Caco-2 (cell line): ENCODE measurements around the gene NKTR. TPM values are rescaled to one million over a fixed set of nuclear protein-coding genes. Genes with fewer than 3 reads are reported as not detected.

Experiments used
- BruUV-seq: library from RNA; stranded (reverse); fragments of 400-500 nt; replicated peaks from 2 replicates; lab custom pipeline; 2021; lab: Mats Ljungman, UMichigan
- CTCF ChIA-PET: fragments of 300-600 bp; sonication (Branson Sonifier 250); formaldehyde crosslinking; loops from one replicate; lab custom pipeline; 2022; ENCODE audit warnings: antibody characterized with exemption; lab: Charles Lee
- POLR2A ChIA-PET: fragments of 300-600 bp; sonication (Branson Sonifier 250); formaldehyde crosslinking; loops from one replicate; lab custom pipeline; 2022; ENCODE audit warnings: antibody characterized with exemption; lab: Charles Lee
- DNase-seq, 2 experiments: peaks; one replicate each; pipeline versions ENCODE4 v3.0.0 to v3.0.0-alpha.2; 2020 to 2022
- H3K27me3 ChIP-seq: replicated peaks from 2 replicates; pipeline ENCODE4 v1.6.0; 2011; ENCODE audit warnings: low read length; ENCODE audit not compliant: control insufficient read depth, insufficient read depth
- H3K36me3 ChIP-seq: 2 replicates; pipeline ENCODE4 v1.5.1; 2011; ENCODE audit warnings: low read length; ENCODE audit not compliant: control insufficient read depth, insufficient read depth
- H3K4me1 ChIP-seq: fragments of 250-450 bp; sonication (Bioruptor Pico); 2 replicates; pipeline ENCODE4 v1.5.1; 2020; ENCODE audit warnings: mild to moderate bottlenecking
- H3K4me3 ChIP-seq: 2 replicates; pipeline ENCODE4 v1.5.1; 2011; ENCODE audit warnings: low read depth, mild to moderate bottlenecking, control low read depth, low read length
- H3K9me3 ChIP-seq: fragments of 250-450 bp; sonication (Bioruptor Pico); 2 replicates; pipeline ENCODE4 v1.5.1; 2020; ENCODE audit warnings: mild to moderate bottlenecking, moderate library complexity
- H3K27ac Mint-ChIP-seq: one replicate; pipeline ENCODE4 v1.8.0; 2022; ENCODE audit warnings: mixed read lengths; ENCODE audit not compliant: unreplicated experiment
- H3K27me3 Mint-ChIP-seq: one replicate; pipeline ENCODE4 v1.8.0; 2022; ENCODE audit warnings: mixed read lengths; ENCODE audit not compliant: insufficient read depth, unreplicated experiment
- H3K36me3 Mint-ChIP-seq: one replicate; pipeline ENCODE4 v1.8.0; 2022; ENCODE audit warnings: mild to moderate bottlenecking, mixed read lengths; ENCODE audit not compliant: insufficient read depth, unreplicated experiment
- H3K4me1 Mint-ChIP-seq: one replicate; pipeline ENCODE4 v1.8.0; 2022; ENCODE audit warnings: low read depth, mixed read lengths; ENCODE audit not compliant: unreplicated experiment
- H3K4me3 Mint-ChIP-seq: one replicate; pipeline ENCODE4 v1.8.0; 2022; ENCODE audit warnings: mild to moderate bottlenecking, moderate library complexity, mixed read lengths; ENCODE audit not compliant: unreplicated experiment
- H3K9me3 Mint-ChIP-seq: one replicate; pipeline ENCODE4 v1.8.0; 2022; ENCODE audit warnings: mixed read lengths; ENCODE audit not compliant: unreplicated experiment
- CTCF ChIP-seq, 2 experiments: fragments of 200-600 bp in 1 of 2; IDR thresholded peaks; 1 replicate in 1 of 2; 2 replicates in 1 of 2; pipeline versions ENCODE4 v1.5.1 to v1.8.0; 2011 to 2022; ENCODE audit warnings: antibody characterized with exemption in 1 of 2, control low read depth in 1 of 2, inconsistent platforms in 1 of 2, low read depth in 1 of 2, low read length in 1 of 2, mild to moderate bottlenecking in 1 of 2, moderate library complexity in 1 of 2; ENCODE audit not compliant: insufficient read depth in 1 of 2, severe bottlenecking in 1 of 2, unreplicated experiment in 1 of 2
- intact Hi-C: fragments of 100-400 bp; cut with micrococcal nuclease; formaldehyde crosslinking; loops from one replicate; pipeline ENCODE4 v1.10.0; 2022; ENCODE audit not compliant: unreplicated experiment
- total RNA-seq: library from RNA; stranded (reverse); gene quantifications from 2 replicates; pipeline ENCODE4 v1.2.3, GENCODE V29; 2022

The NKTR gene
- total RNA-seq, 1 experiment from 2014 or later, result 66.6 TPM

GRCh38 chr3:42612217-42612616, 11.7 kb downstream of the NKTR start:
- 0 out of 2 replicates have a peak, but pooled peaks cover 4% of the 10 kb centered on the region for H3K4me1 ChIP-seq
- H3K4me1 Mint-ChIP-seq, result peaks cover 5% of the 10 kb centered on the region
- TF ChIP-seq CTCF (IDR thresholded peaks at IDR 0.05; ENCODE audit: insufficient read depth in 1 of 2, low read depth in 1 of 2, low read length in 1 of 2, severe bottlenecking in 1 of 2, unreplicated experiment in 1 of 2), result no peak
- peaks cover 50% of the 10 kb centered on the region for H3K36me3 Mint-ChIP-seq
- H3K4me3 Mint-ChIP-seq, result no peak overlapping the region
- H3K9me3 Mint-ChIP-seq, result no peaks in the 10 kb centered on the region
- ChIA-PET POLR2A (no interaction called here), CTCF (no interaction called here)
- H3K9me3 ChIP-seq, result no peaks in the 10 kb centered on the region
- H3K27ac Mint-ChIP-seq, result no peak overlapping the region
- H3K27me3 ChIP-seq, result no peaks in the 10 kb centered on the region
- no TSS peak for BruUV-seq
- H3K36me3 ChIP-seq, result no peaks in the 10 kb centered on the region
- DNase-seq, result no peak
- H3K27me3 Mint-ChIP-seq, result no peaks in the 10 kb centered on the region
- no peak overlapping the region for H3K4me3 ChIP-seq
- intact Hi-C loops, result loop anchor here (2.0 kb wide), 1 partner anchor 39 kb away; no protein-coding TSS in a partner anchor

- CTCF ChIA-PET, result interaction anchor here (0.6 kb wide), 1 partner anchor 32 kb away, joined by 3 read pairs; no protein-coding TSS in a partner anchor
- BruUV-seq, result no TSS peak
Observed at GRCh38 chr3:42612928-42613327, 12.4 kb downstream of the NKTR start.

GRCh38 chr3:42613462-42613861, 13.0 kb downstream of the NKTR start:
- POLR2A ChIA-PET, result interaction anchor here (0.8 to 1.6 kb wide), 2 partner anchors 23 to 32 kb away, joined by 4 to 5 read pairs; partner anchors contain the start of genes SEC22C and SS18L2
- CTCF ChIA-PET, result no interaction called here
- intact Hi-C loops, result loop anchor here (2.0 kb wide), 1 partner anchor 41 kb away; no protein-coding TSS in a partner anchor
- no peaks in the 10 kb centered on the region for H3K27me3 Mint-ChIP-seq
- H3K4me3 Mint-ChIP-seq, result no peak overlapping the region
- H3K9me3 ChIP-seq, result no peaks in the 10 kb centered on the region
- peaks cover 53% of the 10 kb centered on the region for H3K36me3 Mint-ChIP-seq
- 0 out of 2 replicates have a peak, but pooled peaks cover 4% of the 10 kb centered on the region for H3K4me1 ChIP-seq
- H3K4me3 ChIP-seq, result no peak overlapping the region
- peak; percentile 27 to 30 for TF ChIP-seq CTCF (IDR thresholded peaks at IDR 0.05; ENCODE audit: insufficient read depth in 1 of 2, low read depth in 1 of 2, low read length in 1 of 2, severe bottlenecking in 1 of 2, unreplicated experiment in 1 of 2)
- no peak overlapping the region for H3K27ac Mint-ChIP-seq
- DNase-seq, result no peak
- no peaks in the 10 kb centered on the region for H3K36me3 ChIP-seq
- H3K4me1 Mint-ChIP-seq, result peaks cover 5% of the 10 kb centered on the region
- H3K9me3 Mint-ChIP-seq, result no peaks in the 10 kb centered on the region
- no peaks in the 10 kb centered on the region for H3K27me3 ChIP-seq
- no TSS peak for BruUV-seq

More at GRCh38 chr3:42612928-42613327, 12.4 kb downstream of the NKTR start:
- TF ChIP-seq CTCF (IDR thresholded peaks at IDR 0.05; ENCODE audit: insufficient read depth in 1 of 2, low read depth in 1 of 2, low read length in 1 of 2, severe bottlenecking in 1 of 2, unreplicated experiment in 1 of 2), result no peak
- H3K27ac Mint-ChIP-seq, result no peak overlapping the region
- H3K36me3 ChIP-seq, result no peaks in the 10 kb centered on the region
- H3K4me1 Mint-ChIP-seq, result peaks cover 5% of the 10 kb centered on the region
- H3K27me3 Mint-ChIP-seq, result no peaks in the 10 kb centered on the region
- H3K4me3 Mint-ChIP-seq, result no peak overlapping the region
- no peaks in the 10 kb centered on the region for H3K9me3 ChIP-seq
- H3K4me1 ChIP-seq, result 0 out of 2 replicates have a peak, but pooled peaks cover 4% of the 10 kb centered on the region
- DNase-seq, result no peak
- no peaks in the 10 kb centered on the region for H3K27me3 ChIP-seq
- no peaks in the 10 kb centered on the region for H3K9me3 Mint-ChIP-seq
- POLR2A ChIA-PET, result interaction anchor here (1.6 kb wide), 1 partner anchor 22 kb away, joined by 4 read pairs; the partner anchor contains the start of gene SS18L2
- intact Hi-C loops, result loop anchor here (2.0 kb wide), 1 partner anchor 40 kb away; no protein-coding TSS in a partner anchor
- H3K4me3 ChIP-seq, result no peak overlapping the region
- peaks cover 51% of the 10 kb centered on the region for H3K36me3 Mint-ChIP-seq
